CD8-positive, alpha-beta memory T cell (primary cell): ENCODE measurements around the gene VSTM2B. TPM values are rescaled to one million over a fixed set of nuclear protein-coding genes. Genes with fewer than 3 reads are reported as not detected.
A peak's percentile ranks its signal among the peaks of the same experiment; 100 is the strongest.

Source experiments
- CTCF ChIA-PET: fragments of 350-600 bp; sonication (Branson Sonifier 250); formaldehyde crosslinking; loops from one replicate; lab custom pipeline; 2021; ENCODE audit warnings: antibody characterized with exemption; lab: Charles Lee
- POLR2A ChIA-PET: fragments of 350-600 bp; sonication (Branson Sonifier 250); formaldehyde crosslinking; loops from one replicate; lab custom pipeline; 2021; ENCODE audit warnings: antibody characterized with exemption; lab: Charles Lee
- DNase-seq, 5 donors: peaks; one replicate each; pipeline versions ENCODE4 v3.0.0 to v3.0.0-alpha.2; 2020 to 2022; ENCODE audit warnings: mixed read lengths in 1 of 5
- H3K27ac ChIP-seq: one replicate; pipeline ENCODE4 v1.7.0; 2013; ENCODE audit warnings: low read depth, mild to moderate bottlenecking, low read length, moderate library complexity
- H3K27me3 ChIP-seq: 2 replicates; pipeline ENCODE4 v1.7.0; 2013; ENCODE audit warnings: low read length, mild to moderate bottlenecking; ENCODE audit not compliant: insufficient read depth, poor library complexity, severe bottlenecking
- H3K36me3 ChIP-seq: 2 replicates; pipeline ENCODE4 v1.7.0; 2013; ENCODE audit warnings: mild to moderate bottlenecking, low read length, moderate library complexity; ENCODE audit not compliant: insufficient read depth
- H3K4me1 ChIP-seq: 2 replicates; pipeline ENCODE4 v1.7.0; 2013; ENCODE audit warnings: mild to moderate bottlenecking, low read length, moderate library complexity; ENCODE audit not compliant: insufficient read depth
- H3K4me3 ChIP-seq: 2 replicates; pipeline ENCODE4 v1.7.0; 2013; ENCODE audit warnings: mild to moderate bottlenecking, low read length
- H3K9me3 ChIP-seq: 2 replicates; pipeline ENCODE4 v1.7.0; 2013; ENCODE audit warnings: mild to moderate bottlenecking, low read length
- H3K27ac Mint-ChIP-seq, 8 donors: one replicate each; pipeline ENCODE4 v1.8.0; 2020 to 2021; ENCODE audit warnings: mixed read lengths in 8 of 8, mild to moderate bottlenecking in 6 of 8, inconsistent platforms in 3 of 8, moderate library complexity in 3 of 8
- H3K27me3 Mint-ChIP-seq, 2 donors: one replicate each; pipeline ENCODE4 v1.8.0; 2020 to 2021; ENCODE audit warnings: mixed read lengths in 2 of 2, mild to moderate bottlenecking in 1 of 2, moderate library complexity in 1 of 2
- H3K36me3 Mint-ChIP-seq, 3 donors: one replicate each; pipeline ENCODE4 v1.8.0; 2020 to 2021; ENCODE audit warnings: mixed read lengths in 3 of 3, inconsistent platforms in 1 of 3, mild to moderate bottlenecking in 1 of 3
- H3K4me1 Mint-ChIP-seq, 3 donors: one replicate each; pipeline ENCODE4 v1.8.0; 2020 to 2021; ENCODE audit warnings: mixed read lengths in 3 of 3, inconsistent platforms in 1 of 3, mild to moderate bottlenecking in 1 of 3
- H3K4me3 Mint-ChIP-seq, 7 donors: one replicate each; pipeline ENCODE4 v1.8.0; 2020 to 2021; ENCODE audit warnings: mixed read lengths in 7 of 7, mild to moderate bottlenecking in 6 of 7, moderate library complexity in 4 of 7, inconsistent platforms in 2 of 7
- H3K9me3 Mint-ChIP-seq, 5 donors: one replicate each; pipeline ENCODE4 v1.8.0; 2020 to 2022; ENCODE audit warnings: mixed read lengths in 5 of 5, mild to moderate bottlenecking in 3 of 5, moderate library complexity in 2 of 5, inconsistent platforms in 1 of 5
- polyA plus RNA-seq: library from polyadenylated mRNA; unstranded; fragments of 300-500 nt; fragmentation: Illumina TruSeq; gene quantifications from one replicate; pipeline ENCODE4 v1.2.3, GENCODE V29; 2021
- total RNA-seq, 2 experiments: library from RNA; stranded (reverse); gene quantifications; one replicate each; pipeline ENCODE4 v1.2.3, GENCODE V29; 2021

The VSTM2B gene
- total RNA-seq = not detected
- polyA plus RNA-seq = not detected

GRCh38 chr19:29525901-29526729, at the start of gene VSTM2B:
TSS of gene VSTM2B (plus strand) at chr19:29525994. CDS start at chr19:29526584, 590 bp downstream.
- POLR2A ChIA-PET = no interaction called here
- Histone ChIP-seq H3K9me3 (no peaks in the 10 kb centered on the region), H3K27me3 (peaks cover 26% of the 10 kb centered on the region), H3K4me3 (no peak within 1 kb of the TSS), H3K36me3 (no peaks in the 10 kb centered on the region), H3K4me1 (peaks cover 20% of the 10 kb centered on the region), H3K27ac (no peak within 1 kb of the TSS)
- CTCF ChIA-PET = no interaction called here
- Mint-ChIP-seq H3K36me3 (no peaks in the 10 kb centered on the region), H3K4me3 (peak within 1 kb of the TSS in 6 of 7 donors; percentile 58 to 83 (median 72)), H3K4me1 (peaks cover 17 to 41% (median 20%) of the 10 kb centered on the region in 3 donors), H3K27ac (no peak within 1 kb of the TSS), H3K27me3 (peaks cover 57 to 66% of the 10 kb centered on the region in 2 donors), H3K9me3 (no peaks in the 10 kb centered on the region)
- DNase-seq = peak in 1 of 5 donors; percentile 25

GRCh38 chr19:29476528-29476927, 49.3 kb upstream of the VSTM2B start:
- no peak overlapping the region for H3K27ac Mint-ChIP-seq
- peaks cover 10 to 20% (median 12%) of the 10 kb centered on the region in 5 donors for H3K9me3 Mint-ChIP-seq
- H3K36me3 Mint-ChIP-seq = peaks cover 0 to 8% (median 3%) of the 10 kb centered on the region in 3 donors
- DNase-seq = no peak
- POLR2A ChIA-PET = no interaction called here
- no peak overlapping the region for H3K4me3 ChIP-seq
- no peak overlapping the region for H3K27ac ChIP-seq
- H3K27me3 ChIP-seq = no peaks in the 10 kb centered on the region
- no peak overlapping the region for H3K4me3 Mint-ChIP-seq
- H3K9me3 ChIP-seq = no peaks in the 10 kb centered on the region
- no peaks in the 10 kb centered on the region for H3K4me1 ChIP-seq
- no peaks in the 10 kb centered on the region for H3K4me1 Mint-ChIP-seq
- CTCF ChIA-PET = no interaction called here
- H3K36me3 ChIP-seq = no peaks in the 10 kb centered on the region
- peaks cover 9 to 54% of the 10 kb centered on the region in 2 donors for H3K27me3 Mint-ChIP-seq

- H3K27me3 Mint-ChIP-seq = peaks cover 12 to 59% of the 10 kb centered on the region in 2 donors
- H3K4me3 Mint-ChIP-seq = no peak overlapping the region
- H3K36me3 Mint-ChIP-seq = peaks cover 0 to 8% (median 3%) of the 10 kb centered on the region in 3 donors
- ChIA-PET CTCF (no interaction called here), POLR2A (no interaction called here)
- H3K4me1 ChIP-seq = no peaks in the 10 kb centered on the region
- peaks cover 13 to 26% (median 22%) of the 10 kb centered on the region in 5 donors for H3K9me3 Mint-ChIP-seq
- no peaks in the 10 kb centered on the region for H3K36me3 ChIP-seq
- no peaks in the 10 kb centered on the region for H3K9me3 ChIP-seq
- H3K4me1 Mint-ChIP-seq = no peaks in the 10 kb centered on the region
- no peak overlapping the region for H3K4me3 ChIP-seq
- no peak overlapping the region for H3K27ac Mint-ChIP-seq
- no peak for DNase-seq
- no peaks in the 10 kb centered on the region for H3K27me3 ChIP-seq
- H3K27ac ChIP-seq = no peak overlapping the region
Observed at GRCh38 chr19:29477831-29478577, 47.8 kb upstream of the VSTM2B start.

GRCh38 chr19:29478578-29479565, 46.9 kb upstream of the VSTM2B start:
- Mint-ChIP-seq H3K27me3 (peaks cover 12 to 52% of the 10 kb centered on the region in 2 donors), H3K9me3 (peaks cover 13 to 26% (median 22%) of the 10 kb centered on the region in 5 donors), H3K27ac (no peak overlapping the region), H3K4me1 (no peaks in the 10 kb centered on the region), H3K4me3 (no peak overlapping the region), H3K36me3 (peaks cover 0 to 8% (median 3%) of the 10 kb centered on the region in 3 donors)
- Histone ChIP-seq H3K27me3 (no peaks in the 10 kb centered on the region), H3K9me3 (no peaks in the 10 kb centered on the region), H3K36me3 (no peaks in the 10 kb centered on the region), H3K4me1 (no peaks in the 10 kb centered on the region), H3K4me3 (no peak overlapping the region), H3K27ac (no peak overlapping the region)
- CTCF ChIA-PET = no interaction called here
- POLR2A ChIA-PET = no interaction called here
- DNase-seq = no peak

- ChIA-PET CTCF (no interaction called here), POLR2A (no interaction called here)
- H3K36me3 ChIP-seq = no peaks in the 10 kb centered on the region
- Mint-ChIP-seq H3K27me3 (peaks cover 19 to 53% of the 10 kb centered on the region in 2 donors), H3K27ac (no peak overlapping the region), H3K9me3 (peaks cover 13 to 26% (median 22%) of the 10 kb centered on the region in 5 donors), H3K4me3 (no peak overlapping the region), H3K4me1 (no peaks in the 10 kb centered on the region), H3K36me3 (peaks cover 0 to 8% (median 3%) of the 10 kb centered on the region in 3 donors)
- no peak overlapping the region for H3K4me3 ChIP-seq
- no peaks in the 10 kb centered on the region for H3K9me3 ChIP-seq
- no peaks in the 10 kb centered on the region for H3K27me3 ChIP-seq
- H3K4me1 ChIP-seq = no peaks in the 10 kb centered on the region
- no peak overlapping the region for H3K27ac ChIP-seq
- DNase-seq = no peak
Observed at GRCh38 chr19:29479941-29480340, 45.9 kb upstream of the VSTM2B start.

GRCh38 chr19:29480507-29480906, 45.3 kb upstream of the VSTM2B start:
- ChIA-PET CTCF (no interaction called here), POLR2A (no interaction called here)
- no peak for DNase-seq

GRCh38 chr19:29482855-29483640, 42.7 kb upstream of the VSTM2B start:
- Mint-ChIP-seq H3K9me3 (peaks cover 13 to 26% (median 22%) of the 10 kb centered on the region in 5 donors), H3K27me3 (peaks cover 23 to 60% of the 10 kb centered on the region in 2 donors), H3K4me1 (no peaks in the 10 kb centered on the region), H3K4me3 (no peak overlapping the region), H3K27ac (no peak overlapping the region), H3K36me3 (peaks cover 0 to 8% (median 3%) of the 10 kb centered on the region in 3 donors)
- H3K27me3 ChIP-seq = no peaks in the 10 kb centered on the region
- CTCF ChIA-PET = no interaction called here
- no peaks in the 10 kb centered on the region for H3K9me3 ChIP-seq
- H3K36me3 ChIP-seq = no peaks in the 10 kb centered on the region
- H3K4me3 ChIP-seq = no peak overlapping the region
- POLR2A ChIA-PET = no interaction called here
- no peak for DNase-seq
- no peaks in the 10 kb centered on the region for H3K4me1 ChIP-seq
- no peak overlapping the region for H3K27ac ChIP-seq

More at GRCh38 chr19:29480507-29480906, 45.3 kb upstream of the VSTM2B start:
- H3K36me3 ChIP-seq = no peaks in the 10 kb centered on the region
- H3K4me3 ChIP-seq = no peak overlapping the region
- no peak overlapping the region for H3K27ac ChIP-seq
- Mint-ChIP-seq H3K9me3 (peaks cover 13 to 26% (median 22%) of the 10 kb centered on the region in 5 donors), H3K27me3 (peaks cover 22 to 56% of the 10 kb centered on the region in 2 donors), H3K36me3 (peaks cover 0 to 8% (median 3%) of the 10 kb centered on the region in 3 donors), H3K27ac (no peak overlapping the region), H3K4me1 (no peaks in the 10 kb centered on the region), H3K4me3 (no peak overlapping the region)
- no peaks in the 10 kb centered on the region for H3K9me3 ChIP-seq
- H3K27me3 ChIP-seq = no peaks in the 10 kb centered on the region
- no peaks in the 10 kb centered on the region for H3K4me1 ChIP-seq
